HG02763 (cell line): ENCODE data around the gene RGS16.

Experiments
- ATAC-seq: cut with Tn5 transposase; IDR thresholded peaks from one replicate; pipeline ENCODE4 v1.9.1; 2021; ENCODE audit warnings: mild to moderate bottlenecking, moderate library complexity; ENCODE audit not compliant: unreplicated experiment

RGS16 gene

GRCh38 chr1:182586380-182586779 lies 17.8 kb downstream of the RGS16 start:
- ATAC-seq: no peak

DNA sequence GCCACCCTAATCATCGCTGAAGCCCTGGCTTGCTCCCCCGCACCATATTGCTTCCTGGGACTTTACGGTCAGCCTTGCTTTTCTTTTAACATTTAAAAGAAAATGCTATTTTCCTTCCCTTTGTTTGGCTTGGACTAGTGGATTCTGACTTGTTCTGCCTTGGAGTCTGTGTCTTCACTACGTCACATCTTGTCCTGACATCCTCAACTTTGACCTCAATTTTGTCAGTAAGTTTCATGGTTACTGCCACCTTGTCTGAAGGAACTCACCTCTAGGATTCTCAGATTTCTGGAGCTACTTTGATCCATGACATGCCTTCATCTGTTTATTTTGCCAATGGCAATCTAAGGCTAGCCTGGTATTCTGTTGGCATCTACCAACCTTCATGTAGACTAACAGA lies 19.4 kb downstream of the RGS16 start:
- ATAC-seq: no peak

GRCh38 chr1:182580736-182581135 lies 23.5 kb downstream of the RGS16 start:
- no peak for ATAC-seq

DNA sequence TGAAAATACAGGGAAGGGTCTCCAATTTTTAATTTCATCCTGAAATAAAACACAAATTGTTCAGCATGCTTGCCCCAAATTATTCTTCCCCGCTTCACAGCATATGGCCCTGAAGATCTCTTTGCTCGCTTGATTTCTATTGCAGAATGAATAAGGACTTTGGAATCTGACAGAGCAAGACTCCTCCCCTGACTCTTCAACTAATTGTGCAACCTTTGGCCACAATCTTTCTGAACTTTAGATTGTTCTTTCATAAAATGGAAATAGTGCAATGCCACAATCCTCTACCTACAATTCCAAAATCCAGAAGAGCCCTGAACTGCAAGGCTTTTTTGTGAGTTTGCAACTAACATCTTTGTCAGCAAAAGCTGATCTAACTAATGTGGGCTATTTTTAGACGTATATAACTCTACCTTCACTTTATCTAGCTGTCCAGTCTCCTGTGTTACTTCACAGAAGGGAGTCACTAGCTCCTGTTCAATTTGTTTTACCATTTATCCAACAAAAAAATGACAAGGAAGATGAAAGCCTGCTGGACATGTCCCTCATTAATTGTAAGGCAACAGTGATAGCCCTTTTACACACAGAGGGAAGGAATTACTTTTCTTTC lies 28.5 kb downstream of the RGS16 start:
- ATAC-seq: no peak

DNA sequence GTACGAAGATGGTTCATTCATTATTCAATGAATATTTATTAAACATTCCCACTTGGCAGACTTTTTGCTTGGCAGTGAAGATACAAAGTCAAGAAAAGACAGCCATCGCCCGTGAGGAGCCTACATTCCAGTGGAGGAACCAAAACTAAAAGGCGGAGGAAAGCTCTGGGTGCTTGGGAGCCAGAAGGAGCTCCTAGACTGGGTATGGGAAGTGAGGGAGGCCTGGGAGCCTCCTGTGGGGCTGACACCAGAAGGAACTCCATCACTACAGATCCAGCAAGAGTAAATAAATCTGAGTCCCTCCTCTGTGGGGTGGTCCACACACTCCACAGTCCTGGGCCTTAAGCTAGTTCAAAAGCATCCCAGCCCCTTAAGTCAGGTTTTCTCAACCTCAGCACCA lies 30.0 kb downstream of the RGS16 start:
- no peak for ATAC-seq

GRCh38 chr1:182570611-182570970 lies 33.6 kb downstream of the RGS16 start:
- ATAC-seq: no peak

- no peak for ATAC-seq
These were observed 34.1 kb downstream of the RGS16 start for GRCh38 chr1:182569939-182570610.

GRCh38 chr1:182568647-182569284 lies 35.4 kb downstream of the RGS16 start:
- ATAC-seq: no peak

GRCh38 chr1:182567629-182568028 lies 36.6 kb downstream of the RGS16 start:
- ATAC-seq: no peak

DNA sequence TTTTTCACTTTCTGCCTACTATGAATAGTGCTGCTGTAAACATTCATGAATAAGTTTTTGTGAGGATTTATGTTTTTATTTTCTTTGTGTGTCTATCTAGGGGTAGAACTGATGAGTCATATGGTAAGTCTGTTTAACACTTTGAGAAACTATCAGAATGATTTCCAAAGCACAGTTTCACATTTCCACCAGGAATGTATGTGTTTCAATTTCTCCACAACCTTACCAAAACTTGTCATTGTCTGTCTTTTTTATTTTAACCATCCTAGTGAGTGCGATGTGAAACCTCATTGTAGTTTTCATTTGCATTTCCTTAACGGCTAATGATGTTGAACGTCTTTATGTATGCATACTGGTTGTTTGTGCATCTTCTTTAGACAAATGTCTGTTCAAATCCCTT lies 38.7 kb downstream of the RGS16 start:
- no peak for ATAC-seq

DNA sequence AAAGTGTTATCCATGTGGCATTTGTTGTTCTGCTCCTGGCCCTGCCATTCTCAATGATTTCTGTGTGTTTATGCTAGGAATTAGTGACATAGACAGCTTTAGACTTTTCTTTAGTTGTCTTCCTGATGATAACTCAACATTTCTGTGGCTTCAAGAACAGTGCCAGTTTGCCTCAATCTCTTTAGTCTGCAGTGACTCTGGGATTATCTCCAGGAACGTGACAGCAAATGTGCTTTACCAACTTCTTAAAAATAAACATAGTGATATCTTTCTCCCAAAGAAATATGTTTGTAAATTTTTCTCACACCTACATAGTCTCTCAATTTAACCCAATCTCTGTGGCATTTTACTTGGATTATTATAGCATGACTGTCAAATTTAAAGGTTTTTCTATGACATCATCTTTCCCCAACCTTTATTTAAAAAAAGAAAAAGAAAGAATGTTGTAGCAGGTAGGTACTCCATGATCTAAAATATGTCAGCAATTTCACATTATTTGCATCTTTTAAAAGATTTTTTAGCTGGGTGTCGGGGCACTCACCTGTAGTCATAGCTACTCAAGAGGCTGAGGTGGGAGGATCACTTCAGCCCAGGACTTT lies 39.7 kb downstream of the RGS16 start:
- no peak for ATAC-seq

DNA sequence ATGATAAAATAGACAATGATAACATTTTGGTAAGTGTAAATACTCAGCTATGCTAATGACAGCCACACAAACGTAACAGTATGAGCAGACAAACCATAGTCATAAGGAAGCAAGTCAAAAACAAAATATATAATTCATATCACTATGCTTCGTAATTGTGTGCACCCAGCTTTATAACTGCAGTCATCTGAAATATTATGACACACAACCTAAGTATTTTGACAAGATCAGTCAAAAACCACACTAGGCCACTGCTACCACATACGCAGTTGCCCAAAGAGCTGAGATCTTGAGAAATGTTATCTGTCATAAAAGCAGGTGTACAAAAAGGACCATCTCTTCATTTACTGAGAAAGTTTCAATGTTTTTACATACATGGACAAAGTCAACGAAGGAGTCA lies 41.1 kb downstream of the RGS16 start:
- no peak for ATAC-seq

DNA sequence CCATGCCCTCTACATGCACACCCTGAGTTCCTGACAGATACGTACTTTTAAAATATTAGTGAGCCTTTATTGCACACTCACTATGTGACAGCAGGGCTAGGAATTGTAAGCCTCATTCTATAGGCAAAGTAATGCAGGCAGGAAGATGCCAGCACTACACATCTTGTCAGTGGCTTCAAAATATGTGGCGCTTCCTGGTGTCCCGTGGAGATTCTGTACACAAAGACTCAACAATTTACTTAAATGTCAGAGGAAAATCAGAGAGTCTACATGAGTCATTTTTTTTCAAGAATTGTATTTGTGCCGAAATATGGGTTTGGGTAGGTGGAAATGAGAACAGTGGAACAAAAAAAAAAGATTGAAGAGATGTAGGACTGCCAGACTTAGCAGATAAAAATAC lies 42.7 kb downstream of the RGS16 start:
- no peak for ATAC-seq

GRCh38 chr1:182560392-182560984 lies 43.7 kb downstream of the RGS16 start:
- ATAC-seq: no peak

DNA sequence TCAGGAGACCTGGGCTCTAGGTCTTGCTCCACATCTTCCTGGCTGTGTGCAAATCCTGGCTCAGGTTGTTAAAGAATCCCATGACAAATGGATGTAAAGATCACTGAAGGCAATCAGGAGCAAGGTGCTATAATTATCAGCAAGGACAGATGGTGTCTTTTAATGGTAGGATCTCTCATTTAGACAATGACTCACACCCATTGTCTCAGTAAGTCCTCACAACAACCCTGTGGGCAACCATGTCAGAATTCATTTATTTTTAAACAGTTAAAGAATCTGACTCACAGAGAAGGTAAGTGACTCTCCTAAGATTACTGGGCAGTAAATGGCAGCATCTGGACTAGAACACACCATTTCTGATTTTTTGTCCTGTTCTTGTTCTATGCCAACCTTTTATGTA lies 47.9 kb downstream of the RGS16 start:
- no peak for ATAC-seq

DNA sequence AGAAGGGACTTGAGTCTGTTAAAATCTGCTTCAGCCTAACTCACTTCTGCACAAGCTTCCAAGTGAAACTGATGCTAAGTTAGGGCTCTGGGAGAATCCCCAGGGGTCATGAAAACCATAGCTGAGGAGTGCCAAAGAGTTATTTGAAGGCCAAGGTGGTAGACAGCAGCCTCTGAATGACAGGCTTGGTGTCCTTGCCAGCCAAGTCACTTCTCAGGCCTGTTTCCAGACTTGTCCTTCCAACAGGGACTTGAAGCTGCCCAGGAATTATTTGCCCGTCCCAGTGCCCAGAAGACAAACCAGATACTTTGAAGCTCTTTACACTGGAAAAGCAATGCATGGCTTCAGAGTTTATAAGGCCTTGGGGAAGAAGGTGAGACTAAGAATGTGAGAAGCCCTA lies 48.7 kb downstream of the RGS16 start:
- ATAC-seq: no peak

GRCh38 chr1:182552527-182552926 lies 51.7 kb downstream of the RGS16 start:
- no peak for ATAC-seq

DNA sequence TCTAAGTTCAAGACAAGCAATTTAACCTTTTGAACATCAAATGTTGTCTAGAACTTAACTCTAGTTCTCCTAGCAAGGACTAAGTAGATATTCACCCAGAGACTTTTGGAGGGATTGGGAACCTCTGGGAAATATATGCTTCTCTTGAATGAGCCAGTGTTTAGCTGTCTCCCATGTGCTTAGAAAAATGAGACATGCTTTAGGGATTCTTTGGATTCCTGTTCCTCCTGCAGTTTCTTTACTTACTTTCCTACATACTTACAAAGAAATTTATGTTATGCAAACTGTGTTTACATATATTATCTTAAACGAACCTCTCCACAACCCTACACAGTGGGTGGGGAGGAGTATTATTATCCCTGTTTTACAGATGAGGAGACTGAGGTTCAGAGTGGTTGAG lies 54.4 kb downstream of the RGS16 start:
- no peak for ATAC-seq

DNA sequence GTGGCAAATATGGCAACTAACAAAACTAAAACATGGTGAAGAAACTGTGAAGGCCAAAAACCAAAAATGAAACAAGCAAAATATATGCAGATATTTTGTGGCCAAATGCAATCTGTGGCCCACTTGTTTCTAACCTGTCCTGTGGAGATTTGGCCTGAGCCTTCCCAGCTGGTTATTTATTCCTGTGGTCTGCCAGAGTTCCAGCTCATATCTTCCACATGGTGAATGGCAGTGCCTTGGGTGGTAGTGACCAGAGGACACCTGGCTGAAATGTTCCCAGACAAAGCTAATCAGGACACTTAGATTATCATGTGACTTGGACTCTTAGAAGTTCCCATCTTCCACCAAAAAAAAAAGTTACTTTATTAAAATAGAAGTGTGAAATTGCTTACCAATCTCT lies 54.8 kb downstream of the RGS16 start:
- no peak for ATAC-seq
